Measurements from ENCODE around the gene TMC7.

DNA sequence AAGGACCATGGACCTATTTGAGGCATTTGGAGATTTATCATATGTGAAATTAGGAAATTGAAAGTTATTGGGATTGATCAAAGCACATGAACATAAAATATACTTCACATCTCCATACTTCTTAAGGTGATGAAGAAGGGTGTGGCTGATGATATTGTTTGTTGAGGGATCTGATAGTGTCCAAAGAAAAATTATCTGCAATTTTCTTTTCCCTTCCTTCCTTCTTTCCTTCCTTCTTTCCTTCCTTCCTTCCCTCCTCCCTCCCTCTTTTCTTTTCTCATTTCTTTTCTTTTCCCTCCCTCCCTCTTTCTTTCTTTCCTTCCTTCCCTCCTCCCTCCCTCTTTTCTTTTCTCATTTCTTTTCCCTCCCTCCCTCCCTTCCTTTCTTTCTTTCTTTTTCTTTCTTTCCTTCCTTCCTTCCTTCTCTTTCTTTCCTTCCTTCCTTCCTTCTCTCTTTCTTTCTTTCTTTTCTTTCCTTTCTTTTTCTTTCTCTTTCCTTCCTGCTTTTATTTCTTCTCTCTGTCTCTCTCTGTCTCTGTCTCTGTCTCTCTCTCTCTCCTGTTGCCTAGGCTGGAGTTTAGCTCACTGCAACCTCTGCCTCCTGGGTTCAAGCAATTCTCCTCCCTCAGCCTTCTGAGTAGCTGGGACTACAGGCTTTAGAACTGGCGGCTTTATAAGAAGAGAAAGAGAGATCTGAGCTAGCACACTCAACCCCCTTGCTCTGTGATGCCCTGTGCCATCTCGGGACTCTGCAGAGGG, 109.1 kb downstream of the TMC7 start:
- TF ChIP-seq CTCF (IDR thresholded peaks at IDR 0.05) (no peak), POLR2A (IDR thresholded peaks at IDR 0.05) (no peak)

Data from testis (tissue), 2 donors.